HL-60 (cell line): ENCODE results near the gene KIF23.

Source experiments
- DNase-seq, 2 experiments: peaks; one replicate each; pipeline ENCODE4 v3.0.0-alpha.2; 2010 to 2020; ENCODE audit warnings: low read depth in 1 of 2, low spot score in 1 of 2
- H3K27ac ChIP-seq: fragments of 250-450 bp; sonication (Bioruptor Pico); replicated peaks from 2 replicates; pipeline ENCODE4 v1.5.1; 2020; ENCODE audit warnings: mild to moderate bottlenecking, moderate library complexity
- H3K27me3 ChIP-seq: fragments of 250-450 bp; sonication (Bioruptor Pico); 2 replicates; pipeline ENCODE4 v1.5.1; 2021; ENCODE audit warnings: mild to moderate bottlenecking, moderate library complexity; ENCODE audit not compliant: insufficient read depth, poor library complexity, severe bottlenecking
- H3K4me3 ChIP-seq: replicated peaks from 2 replicates; pipeline ENCODE4 v1.5.1; 2011; ENCODE audit warnings: mild to moderate bottlenecking, control low read depth, low read length; ENCODE audit not compliant: insufficient read depth
- GABPA ChIP-seq: IDR thresholded peaks from 2 replicates; pipeline ENCODE4 v1.6.1; 2012; ENCODE audit warnings: low read depth
- POLR2AphosphoS5 ChIP-seq: IDR thresholded peaks from 2 replicates; pipeline ENCODE4 v1.6.1; 2012; ENCODE audit warnings: low read depth
- REST ChIP-seq: IDR thresholded peaks from 2 replicates; pipeline ENCODE4 v1.6.1; 2012; ENCODE audit warnings: low read depth; ENCODE audit not compliant: insufficient replicate concordance
- SPI1 ChIP-seq: IDR thresholded peaks from 2 replicates; pipeline ENCODE4 v1.6.1; 2012; ENCODE audit warnings: low read depth, mild to moderate bottlenecking, borderline replicate concordance
- TF ChIP-seq, protein P1 (sequence below): IDR thresholded peaks from one replicate; pipeline ENCODE4 v1.5.1; 2011; ENCODE audit warnings: low read length, control low read depth, inconsistent platforms; ENCODE audit not compliant: insufficient read depth

KIF23 gene

GRCh38 chr15:69390575-69390974 lies 23.6 kb upstream of the KIF23 start:
- TF ChIP-seq GABPA (no peak), POLR2AphosphoS5 (no peak), REST (no peak), SPI1 (no peak)
- TF ChIP-seq, protein P1, sequence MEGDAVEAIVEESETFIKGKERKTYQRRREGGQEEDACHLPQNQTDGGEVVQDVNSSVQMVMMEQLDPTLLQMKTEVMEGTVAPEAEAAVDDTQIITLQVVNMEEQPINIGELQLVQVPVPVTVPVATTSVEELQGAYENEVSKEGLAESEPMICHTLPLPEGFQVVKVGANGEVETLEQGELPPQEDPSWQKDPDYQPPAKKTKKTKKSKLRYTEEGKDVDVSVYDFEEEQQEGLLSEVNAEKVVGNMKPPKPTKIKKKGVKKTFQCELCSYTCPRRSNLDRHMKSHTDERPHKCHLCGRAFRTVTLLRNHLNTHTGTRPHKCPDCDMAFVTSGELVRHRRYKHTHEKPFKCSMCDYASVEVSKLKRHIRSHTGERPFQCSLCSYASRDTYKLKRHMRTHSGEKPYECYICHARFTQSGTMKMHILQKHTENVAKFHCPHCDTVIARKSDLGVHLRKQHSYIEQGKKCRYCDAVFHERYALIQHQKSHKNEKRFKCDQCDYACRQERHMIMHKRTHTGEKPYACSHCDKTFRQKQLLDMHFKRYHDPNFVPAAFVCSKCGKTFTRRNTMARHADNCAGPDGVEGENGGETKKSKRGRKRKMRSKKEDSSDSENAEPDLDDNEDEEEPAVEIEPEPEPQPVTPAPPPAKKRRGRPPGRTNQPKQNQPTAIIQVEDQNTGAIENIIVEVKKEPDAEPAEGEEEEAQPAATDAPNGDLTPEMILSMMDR = no peak
- Histone ChIP-seq H3K4me3 (no peak overlapping the region), H3K27me3 (no peaks in the 10 kb centered on the region), H3K27ac (no peak overlapping the region)
- no peak for DNase-seq

GRCh38 chr15:69391046-69391757 lies 22.9 kb upstream of the KIF23 start:
- no peak overlapping the region for H3K27ac ChIP-seq
- DNase-seq = no peak
- no peaks in the 10 kb centered on the region for H3K27me3 ChIP-seq
- H3K4me3 ChIP-seq = no peak overlapping the region
- TF ChIP-seq, protein P1 = no peak
- TF ChIP-seq SPI1 = no peak
- no peak for TF ChIP-seq REST
- no peak for TF ChIP-seq POLR2AphosphoS5
- TF ChIP-seq GABPA = no peak

DNA sequence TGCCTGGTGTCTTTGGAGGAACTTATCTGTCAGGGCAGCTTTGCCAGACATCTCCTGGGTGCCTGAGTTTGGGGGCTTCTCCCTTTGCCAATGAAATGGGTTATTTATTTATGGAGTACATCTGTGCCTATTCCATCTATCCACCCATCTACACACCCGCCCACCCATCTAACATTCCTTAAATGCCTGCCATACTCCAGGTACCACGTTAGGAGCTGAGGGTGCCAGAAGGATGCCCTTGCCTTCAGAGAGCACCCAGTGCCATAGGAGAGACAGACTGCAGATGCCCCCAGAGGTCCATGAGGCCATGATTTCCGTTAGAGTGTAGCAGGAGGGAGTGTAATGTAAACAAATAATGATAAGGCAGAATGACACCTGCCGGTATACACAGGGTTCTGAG lies 21.8 kb upstream of the KIF23 start:
- no peak for DNase-seq
- H3K27ac ChIP-seq = no peak overlapping the region
- no peaks in the 10 kb centered on the region for H3K27me3 ChIP-seq
- H3K4me3 ChIP-seq = no peak overlapping the region
- TF ChIP-seq, protein P1 = no peak
- no peak for TF ChIP-seq GABPA
- TF ChIP-seq SPI1 = no peak
- no peak for TF ChIP-seq REST
- no peak for TF ChIP-seq POLR2AphosphoS5
